NCI-H82 treated with DMSO at 0.1 percent for 48 hours (cell line): ENCODE measurements around the gene DOP1B.
"Not testable (repeated sequence)": the region's sequence is repeated elsewhere in the genome, so short reads cannot be mapped to it uniquely, and the experiment has no call there.

ENCODE experiments used
- DNase-seq: peaks from one replicate; lab custom pipeline; 2025; ENCODE audit not compliant: unreplicated experiment; lab: John Stamatoyannopoulos, UW

DOP1B gene

GRCh38 chr21:36135391-36136102 is 21.1 kb upstream of the DOP1B start:
- DNase-seq: peak; percentile 31

DNA sequence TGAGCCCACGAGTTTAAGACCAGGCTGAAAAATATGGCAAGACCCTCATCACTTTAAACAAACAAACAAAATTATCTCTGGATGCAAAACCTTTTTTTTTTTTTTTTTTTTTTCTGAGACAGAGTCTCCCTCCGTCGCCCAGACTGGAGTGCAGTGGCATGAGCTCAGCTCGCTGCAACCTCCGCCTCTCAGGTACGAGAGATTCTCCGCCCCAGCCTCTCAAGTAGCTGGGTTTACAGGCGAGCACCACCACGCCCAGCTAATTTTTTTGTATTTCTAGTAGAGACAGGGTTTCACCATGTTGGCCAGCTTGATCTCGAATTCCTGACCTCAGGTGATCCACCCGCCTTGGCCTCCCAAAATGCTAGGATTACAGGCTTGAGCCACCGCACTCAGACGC is 16.8 kb upstream of the DOP1B start:
- not testable (repeated sequence) for DNase-seq

DNA sequence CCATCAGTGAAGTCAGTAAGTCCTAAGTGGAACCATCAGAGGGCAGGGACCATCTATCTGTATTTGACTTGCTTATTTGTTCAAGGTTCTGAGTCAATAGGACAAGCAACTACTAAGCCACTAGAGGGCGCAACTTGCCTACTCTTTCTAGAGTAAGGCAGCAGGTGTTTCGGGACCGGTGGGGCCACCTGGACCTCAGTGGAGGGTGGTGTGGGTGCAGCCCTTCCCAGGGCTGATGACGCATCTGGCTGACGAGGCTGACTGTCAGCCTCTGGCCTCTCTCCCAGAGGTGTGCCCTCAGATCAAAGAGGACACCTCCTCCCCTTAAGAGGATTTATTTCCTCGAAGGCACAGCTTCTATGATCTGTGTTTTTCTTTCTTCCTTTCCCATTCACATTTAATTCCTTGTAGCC is 15.1 kb upstream of the DOP1B start:
- peak; percentile 70 for DNase-seq

GRCh38 chr21:36144233-36144632 is 12.4 kb upstream of the DOP1B start:
- DNase-seq: not testable (repeated sequence)

GRCh38 chr21:36145259-36145658 is 11.4 kb upstream of the DOP1B start:
- no peak for DNase-seq

- DNase-seq: no peak
Observed at GRCh38 chr21:36147911-36148310, 8.7 kb upstream of the DOP1B start.

- DNase-seq: no peak
Observed at GRCh38 chr21:36148886-36149285, 7.7 kb upstream of the DOP1B start.

GRCh38 chr21:36149788-36150711 is 6.6 kb upstream of the DOP1B start:
- DNase-seq: no peak

DNA sequence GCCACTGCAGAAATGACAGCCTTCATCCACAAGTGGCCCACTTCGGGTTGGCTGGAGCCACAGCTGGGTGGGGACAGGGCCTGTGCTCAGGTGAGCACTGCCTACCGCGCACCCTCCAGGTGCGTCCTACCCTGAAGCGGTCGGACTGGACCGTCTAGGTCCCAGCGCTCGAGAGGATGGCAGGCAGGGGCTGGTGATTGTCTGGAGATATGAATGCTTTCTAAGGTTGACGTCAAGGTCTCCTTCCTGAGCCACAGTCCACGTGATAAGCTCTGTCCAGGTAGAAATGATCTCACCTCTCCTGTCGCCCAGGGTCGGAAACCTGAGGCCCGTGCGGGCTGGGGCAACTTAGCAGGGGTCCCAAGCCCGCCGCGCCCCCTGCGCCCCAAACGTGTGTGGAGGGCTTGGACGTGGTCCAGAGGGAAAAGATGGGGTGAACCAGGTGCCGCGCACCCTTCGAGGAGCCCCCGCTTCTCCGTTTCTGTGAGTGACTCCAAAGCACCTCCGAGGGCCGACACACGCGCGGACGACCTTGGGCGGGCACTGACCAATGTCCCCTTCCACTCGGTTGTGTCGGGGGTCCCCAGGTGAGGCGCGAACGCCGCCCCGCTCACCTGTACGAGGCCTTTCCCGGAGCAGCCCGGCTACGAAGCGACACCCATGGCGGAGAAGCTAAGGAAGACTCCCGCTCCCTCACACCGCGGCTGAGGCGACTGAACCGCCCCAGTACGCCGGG is 853 bp upstream of the DOP1B start:
- no peak for DNase-seq

- peak; percentile 93 for DNase-seq
Observed at GRCh38 chr21:36156339-36156814, 247 bp upstream of the DOP1B start.

DNA sequence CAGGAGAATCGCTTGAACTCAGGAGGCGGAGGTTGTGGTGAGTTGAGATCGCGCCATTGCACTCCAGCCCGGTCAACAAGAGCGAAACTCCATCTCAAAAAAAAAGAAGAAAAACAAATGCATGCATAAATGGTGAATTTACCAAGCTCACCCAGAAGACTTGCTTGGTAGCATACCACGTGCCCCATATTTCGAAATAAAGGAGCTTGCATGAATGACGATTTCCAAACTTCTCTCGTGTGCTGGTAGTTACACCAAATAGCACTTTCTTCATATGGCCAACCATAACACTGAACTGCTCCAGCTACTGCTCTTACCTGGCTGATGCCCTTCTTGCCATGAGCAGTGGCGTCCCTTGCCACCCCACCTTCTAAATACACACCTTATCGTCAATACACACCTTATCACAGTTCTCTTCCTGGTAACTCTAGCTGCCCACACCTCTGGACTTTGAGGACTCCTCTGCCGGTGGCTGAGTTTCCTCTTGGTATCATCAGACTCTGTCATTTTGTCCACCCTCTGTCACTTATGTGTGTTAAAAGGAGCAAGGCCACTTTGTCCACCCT is 2.8 kb downstream of the DOP1B start:
- DNase-seq: no peak

DNA sequence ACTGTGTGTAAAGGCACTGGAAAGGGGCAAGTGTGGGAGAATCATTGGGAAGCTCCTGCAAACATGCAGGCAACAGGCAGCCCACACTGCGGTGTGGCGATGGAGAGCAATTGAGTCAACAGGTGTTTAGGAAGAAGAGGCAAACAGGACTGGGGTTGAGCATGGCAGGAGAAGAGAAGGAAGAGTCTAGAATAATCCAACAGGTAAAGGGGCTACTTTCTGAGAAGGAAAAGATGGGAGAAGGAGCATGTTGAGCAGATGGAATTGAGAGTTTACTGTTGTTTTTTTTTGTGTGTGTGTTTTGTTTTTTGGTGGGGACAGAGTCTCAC is 4.2 kb downstream of the DOP1B start:
- DNase-seq: no peak

- no peak for DNase-seq
Observed at GRCh38 chr21:36162631-36163030, 6.0 kb downstream of the DOP1B start.

DNA sequence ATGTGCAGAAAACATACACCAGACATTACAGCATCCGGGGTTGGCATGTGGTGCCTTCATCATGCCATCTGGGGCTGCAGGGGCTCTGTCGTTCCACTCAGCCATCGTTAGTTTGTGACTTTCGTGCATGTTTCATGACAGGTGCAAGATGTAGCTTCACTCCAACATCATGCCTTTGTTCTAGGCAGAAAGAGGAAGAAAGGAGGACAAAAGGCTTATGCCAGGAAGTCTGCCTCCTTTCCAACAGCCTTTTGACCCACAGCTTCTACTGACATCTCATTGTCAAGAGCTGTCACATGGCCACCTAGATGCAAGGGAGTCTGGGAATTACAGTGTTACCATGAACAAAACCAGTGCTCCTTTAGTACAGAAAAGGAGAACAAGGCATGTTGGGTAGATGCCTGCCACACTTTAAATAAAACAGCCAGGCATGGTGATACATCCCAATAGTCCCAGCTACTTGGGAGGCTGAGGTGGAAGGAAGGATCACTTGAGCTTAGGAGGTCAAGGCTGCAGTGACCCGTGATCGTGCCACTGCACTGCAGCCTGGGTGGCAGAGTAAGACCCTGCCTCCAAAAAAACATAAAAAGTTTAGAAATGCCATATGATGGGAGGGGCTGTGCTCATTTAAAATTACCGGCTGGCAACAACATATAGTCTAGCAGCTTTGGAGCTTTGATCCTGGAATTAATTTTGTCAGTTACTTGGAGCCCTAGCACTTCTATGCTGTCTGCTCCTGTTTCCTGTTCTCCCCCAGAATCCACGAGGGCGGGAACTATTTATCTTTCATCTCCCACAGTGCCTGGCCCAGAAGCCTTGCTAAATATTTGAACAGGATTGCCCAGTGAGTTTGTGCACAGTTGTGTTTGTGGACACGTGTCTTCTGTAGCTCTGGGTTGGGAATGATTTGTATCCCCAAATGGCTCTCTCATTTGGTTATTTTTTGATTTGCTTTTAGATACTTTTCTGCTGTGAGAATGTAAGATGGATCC is 7.4 kb downstream of the DOP1B start:
- DNase-seq: no peak

GRCh38 chr21:36165356-36165755 is 8.7 kb downstream of the DOP1B start:
- DNase-seq: no peak

- DNase-seq: no peak
Observed at GRCh38 chr21:36166705-36167104, 10.1 kb downstream of the DOP1B start.

DNA sequence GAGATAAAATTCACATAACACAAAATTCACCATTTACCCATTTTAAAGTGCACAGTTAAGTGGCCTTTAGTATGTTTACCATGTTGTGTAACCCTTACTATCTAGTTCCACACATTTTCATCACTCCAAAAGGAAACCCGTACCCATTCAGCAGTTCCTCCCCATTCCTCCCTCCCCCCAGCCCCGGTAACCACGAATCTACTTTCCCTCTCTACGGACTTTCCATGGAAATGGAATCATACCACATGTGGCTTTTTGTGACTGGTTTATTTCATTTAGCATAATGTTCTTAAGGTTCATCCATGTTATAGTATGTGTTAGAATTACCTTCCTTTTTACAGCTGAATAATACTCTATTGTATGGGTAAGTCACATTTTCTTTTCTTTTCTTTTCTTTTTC is 10.9 kb downstream of the DOP1B start:
- no peak for DNase-seq

GRCh38 chr21:36169470-36170128 is 13.0 kb downstream of the DOP1B start:
- DNase-seq: no peak

- no peak for DNase-seq
Observed at GRCh38 chr21:36170823-36171222, 14.2 kb downstream of the DOP1B start.
